Natural killer cell (primary cell): ENCODE results near the gene NPM1. TPM values are rescaled to one million over a fixed set of nuclear protein-coding genes. Genes with fewer than 3 reads are reported as not detected.

ENCODE experiments used
- ATAC-seq, 3 donors: fragments of 150-1000 bp in 2 of 3; fragments of 200-7000 bp in 1 of 3; cut with Tn5 transposase; 1 replicate in 1 of 3; 2 replicates in 2 of 3; pipeline ENCODE4 v1.10.0; 2021; ENCODE audit warnings: mild to moderate bottlenecking in 2 of 3, moderate library complexity in 2 of 3
- DNase-seq, 2 donors: peaks; one replicate each; pipeline versions ENCODE4 v3.0.0 to v3.0.0-alpha.2; 2013 to 2021; ENCODE audit warnings: mixed read lengths in 1 of 2
- H3K27ac ChIP-seq: one replicate; pipeline ENCODE4 v1.5.1; 2013; ENCODE audit warnings: mild to moderate bottlenecking, low read length
- H3K27me3 ChIP-seq: one replicate; pipeline ENCODE4 v1.6.1; 2013; ENCODE audit warnings: low read length; ENCODE audit not compliant: control insufficient read depth, insufficient read depth
- H3K36me3 ChIP-seq: one replicate; pipeline ENCODE4 v1.6.1; 2013; ENCODE audit warnings: low read length; ENCODE audit not compliant: control insufficient read depth, insufficient read depth
- H3K4me1 ChIP-seq: one replicate; pipeline ENCODE4 v1.6.1; 2013; ENCODE audit warnings: low read length; ENCODE audit not compliant: control insufficient read depth, insufficient read depth
- H3K4me3 ChIP-seq: one replicate; pipeline ENCODE4 v1.5.1; 2013; ENCODE audit warnings: low read length
- H3K9me3 ChIP-seq: one replicate; pipeline ENCODE4 v1.6.1; 2013; ENCODE audit warnings: low read length; ENCODE audit not compliant: control insufficient read depth, insufficient read depth
- H3K27ac Mint-ChIP-seq, 2 donors: one replicate each; pipeline ENCODE4 v1.8.0; 2022; ENCODE audit warnings: mild to moderate bottlenecking in 2 of 2, mixed read lengths in 2 of 2, moderate library complexity in 1 of 2
- H3K27me3 Mint-ChIP-seq, 2 donors: one replicate each; pipeline ENCODE4 v1.8.0; 2022; ENCODE audit warnings: low read depth in 2 of 2, mixed read lengths in 2 of 2
- H3K36me3 Mint-ChIP-seq: one replicate; pipeline ENCODE4 v1.8.0; 2022; ENCODE audit warnings: mixed read lengths
- H3K4me1 Mint-ChIP-seq, 2 donors: one replicate each; pipeline ENCODE4 v1.8.0; 2022; ENCODE audit warnings: mixed read lengths in 2 of 2
- H3K4me3 Mint-ChIP-seq: one replicate; pipeline ENCODE4 v1.8.0; 2022; ENCODE audit warnings: mild to moderate bottlenecking, moderate library complexity, mixed read lengths
- H3K9me3 Mint-ChIP-seq, 2 donors: one replicate each; pipeline ENCODE4 v1.8.0; 2022; ENCODE audit warnings: mixed read lengths in 2 of 2
- CTCF ChIP-seq: fragments of 200-600 bp; IDR thresholded peaks from one replicate; pipeline ENCODE4 v1.8.0; 2022; ENCODE audit warnings: antibody characterized with exemption
- WGBS: methylation state at CpG from one replicate; pipeline ENCODE4 v1.1.7; 2013; ENCODE audit warnings: missing lambda C conversion rate; ENCODE audit not compliant: insufficient coverage; 5-methylcytosine and 5-hydroxymethylcytosine counted together
- intact Hi-C: fragments of 100-400 bp; cut with micrococcal nuclease; formaldehyde crosslinking; loops from one replicate; pipeline ENCODE4 v1.14.2; 2022
- total RNA-seq, 4 donors: library from RNA; stranded (reverse); fragments of 120-200 nt in 1 of 4; gene quantifications; one replicate each; pipeline versions ENCODE4 v1.2.3 to v1.2.4, GENCODE V29; 2013 to 2022

Gene NPM1
- total RNA-seq, 3 donors from 2014 or later (not counting 1 experiment from before 2014, with no cell fraction given): 440 to 554 (median 454) TPM

GRCh38 chr5:171415115-171415730 is 27.6 kb downstream of the NPM1 start:
- Histone ChIP-seq H3K4me1 (peaks cover 12% of the 10 kb centered on the region), H3K4me3 (no peak overlapping the region), H3K9me3 (no peaks in the 10 kb centered on the region), H3K36me3 (peaks cover 28% of the 10 kb centered on the region), H3K27ac (no peak overlapping the region), H3K27me3 (peaks cover 5% of the 10 kb centered on the region)
- intact Hi-C loops: no loop called here
- ATAC-seq (no peak), DNase-seq (no peak)
- H3K4me3 Mint-ChIP-seq: no peak overlapping the region
- peaks cover 18% of the 10 kb centered on the region for H3K36me3 Mint-ChIP-seq
- TF ChIP-seq CTCF: no peak
- peaks cover 0 to 9% of the 10 kb centered on the region in 2 donors for H3K27me3 Mint-ChIP-seq
- H3K4me1 Mint-ChIP-seq: peaks cover 6 to 11% of the 10 kb centered on the region in 2 donors
- no peak overlapping the region for H3K27ac Mint-ChIP-seq
- 90% methylated on average over 9 of the region's 9 CpGs for WGBS
- no peaks in the 10 kb centered on the region for H3K9me3 Mint-ChIP-seq

GRCh38 chr5:171416160-171417049 is 28.8 kb downstream of the NPM1 start:
- TF ChIP-seq CTCF: no peak
- intact Hi-C loops: no loop called here
- H3K4me1 ChIP-seq: peaks cover 22% of the 10 kb centered on the region
- 96% methylated on average over 10 of the region's 11 CpGs for WGBS
- peaks cover 20% of the 10 kb centered on the region for H3K36me3 ChIP-seq
- no peak for ATAC-seq
- H3K27ac ChIP-seq: no peak overlapping the region
- Mint-ChIP-seq H3K36me3 (peaks cover 18% of the 10 kb centered on the region), H3K4me1 (peaks cover 6 to 20% of the 10 kb centered on the region in 2 donors), H3K4me3 (no peak overlapping the region), H3K27ac (no peak overlapping the region), H3K9me3 (no peaks in the 10 kb centered on the region), H3K27me3 (peaks cover 0 to 15% of the 10 kb centered on the region in 2 donors)
- no peak for DNase-seq
- no peaks in the 10 kb centered on the region for H3K9me3 ChIP-seq
- peaks cover 15% of the 10 kb centered on the region for H3K27me3 ChIP-seq
- H3K4me3 ChIP-seq: no peak overlapping the region

- Mint-ChIP-seq H3K9me3 (no peaks in the 10 kb centered on the region), H3K4me1 (peaks cover 6 to 20% of the 10 kb centered on the region in 2 donors)
- peak; percentile 26 to 64 for DNase-seq
These were observed 30.8 kb downstream of the NPM1 start for GRCh38 chr5:171418316-171418981.

More at GRCh38 chr5:171418316-171418981, 30.8 kb downstream of the NPM1 start:
- intact Hi-C loops: loop anchor here (2.0 kb wide), 1 partner anchor 488 kb away; no protein-coding TSS in a partner anchor
- H3K27me3 Mint-ChIP-seq: peaks cover 0 to 15% of the 10 kb centered on the region in 2 donors
- WGBS: 15% methylated on average over 26 of the region's 26 CpGs
- H3K36me3 ChIP-seq: peaks cover 2% of the 10 kb centered on the region
- no peaks in the 10 kb centered on the region for H3K36me3 Mint-ChIP-seq
- peak; percentile 59 for TF ChIP-seq CTCF
- ATAC-seq: peak; percentile 67 to 72 (median 71)
- H3K9me3 ChIP-seq: no peaks in the 10 kb centered on the region
- H3K4me3 ChIP-seq: peak overlapping the region; percentile 32
- H3K27ac Mint-ChIP-seq: peak overlapping the region in 1 of 2 donors; percentile 20
- no peak overlapping the region for H3K27ac ChIP-seq
- peak overlapping the region; percentile 88 for H3K4me3 Mint-ChIP-seq
- peaks cover 16% of the 10 kb centered on the region for H3K27me3 ChIP-seq
- H3K4me1 ChIP-seq: peaks cover 22% of the 10 kb centered on the region
